GM19395 (cell line): ENCODE data around the gene UST.
"Not testable (repeated sequence)": the region's sequence is repeated elsewhere in the genome, so short reads cannot be mapped to it uniquely, and the experiment has no call there.

Experiments used
- ATAC-seq: cut with Tn5 transposase; IDR thresholded peaks from one replicate; pipeline ENCODE4 v1.9.1; 2021; ENCODE audit warnings: mild to moderate bottlenecking, moderate library complexity; ENCODE audit not compliant: unreplicated experiment

The UST gene

DNA sequence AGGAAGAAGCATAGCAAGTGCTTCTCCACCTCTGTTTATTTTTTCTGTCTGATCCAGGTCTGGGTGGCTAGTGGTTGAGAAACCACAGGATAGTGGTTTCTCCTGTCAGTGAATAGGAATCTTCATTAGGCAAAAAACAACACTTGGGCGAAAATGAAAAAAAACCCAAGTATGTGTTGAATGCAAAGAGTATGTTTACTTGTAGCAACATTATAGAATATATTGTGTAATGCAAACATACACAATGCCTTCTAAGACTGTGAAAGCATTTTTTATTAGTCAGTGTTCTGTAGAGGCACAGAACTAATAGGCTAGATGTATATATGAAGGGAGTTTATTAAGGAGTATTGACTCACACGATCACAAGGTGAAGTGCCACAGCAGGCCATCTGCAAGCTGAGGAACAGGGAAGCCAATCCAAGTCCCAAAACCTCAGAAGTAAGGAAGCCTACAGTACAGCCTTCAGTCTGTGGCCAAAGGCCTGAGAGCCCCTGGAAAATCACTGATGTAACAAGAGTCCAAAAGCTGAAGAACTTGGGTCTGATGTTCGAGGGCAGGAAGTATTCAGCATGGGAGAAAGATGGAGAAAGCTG is 111.1 kb downstream of the UST start:
- ATAC-seq = no peak

DNA sequence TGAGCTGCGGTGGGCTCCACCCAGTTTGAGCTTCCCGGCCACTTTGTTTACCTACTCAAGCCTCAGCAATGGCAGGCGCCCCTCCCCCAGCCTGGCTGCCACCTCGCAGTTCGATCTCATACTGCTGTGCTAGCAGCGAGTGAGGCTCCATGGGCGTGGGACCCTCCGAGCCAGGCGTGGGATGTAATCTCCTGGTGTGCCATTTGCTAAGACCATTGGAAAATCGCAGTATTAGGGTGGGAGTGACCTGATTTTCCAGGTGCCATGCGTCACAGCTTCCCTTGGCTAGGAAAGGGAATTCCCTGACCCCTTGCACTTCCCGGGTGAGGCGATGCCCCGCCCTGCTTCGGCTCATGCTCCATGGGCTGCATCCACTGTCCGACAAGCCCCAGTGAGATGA is 117.3 kb downstream of the UST start:
- ATAC-seq = not testable (repeated sequence)

DNA sequence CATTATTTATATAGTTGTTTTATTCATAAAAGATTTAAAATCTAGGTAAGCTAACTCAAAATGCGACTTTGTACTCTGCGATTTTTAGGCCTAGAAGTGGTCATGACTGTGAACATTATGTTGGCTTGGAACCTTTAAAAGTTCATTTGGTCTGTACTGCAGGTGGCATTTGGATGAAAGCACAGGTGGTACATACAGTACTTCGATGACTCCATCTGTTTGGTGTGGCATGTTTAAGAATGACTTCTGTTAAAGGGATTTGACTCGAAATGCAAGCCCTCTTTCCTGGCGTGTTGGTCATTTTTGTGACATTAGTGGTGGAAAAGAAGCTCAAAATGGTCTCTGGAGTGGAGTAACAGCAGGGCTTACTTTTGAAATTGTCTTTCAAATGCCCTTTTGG is 118.1 kb downstream of the UST start:
- ATAC-seq = no peak

DNA sequence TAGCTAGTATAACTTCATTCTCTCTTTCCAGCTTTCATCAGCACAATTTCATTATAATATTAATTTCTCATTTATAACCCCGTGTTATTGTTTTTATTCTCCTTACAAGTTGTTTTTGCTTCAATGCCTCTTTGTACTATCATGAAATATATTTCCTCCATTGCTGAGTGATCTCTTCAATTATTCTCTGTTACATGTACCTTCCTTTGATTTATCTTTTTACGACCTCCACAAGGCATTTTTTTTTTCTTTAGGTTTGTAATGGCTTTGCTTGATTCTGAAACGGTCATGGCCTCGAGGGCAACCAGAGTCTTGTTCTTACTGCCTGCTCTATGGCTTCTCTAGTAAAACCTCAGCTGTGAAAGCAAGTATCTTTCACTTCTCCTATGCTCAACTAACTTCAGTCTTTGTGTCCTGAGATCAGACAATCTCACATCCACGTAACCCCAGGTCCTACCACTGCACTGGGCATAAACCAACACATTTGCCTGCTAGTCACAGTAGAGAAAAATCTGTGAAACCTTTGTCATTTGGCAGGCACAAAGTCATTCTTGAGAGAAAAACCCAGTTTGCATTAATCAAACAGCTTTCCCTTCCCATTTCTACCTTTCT is 119.9 kb downstream of the UST start:
- peak; percentile 100 for ATAC-seq

DNA sequence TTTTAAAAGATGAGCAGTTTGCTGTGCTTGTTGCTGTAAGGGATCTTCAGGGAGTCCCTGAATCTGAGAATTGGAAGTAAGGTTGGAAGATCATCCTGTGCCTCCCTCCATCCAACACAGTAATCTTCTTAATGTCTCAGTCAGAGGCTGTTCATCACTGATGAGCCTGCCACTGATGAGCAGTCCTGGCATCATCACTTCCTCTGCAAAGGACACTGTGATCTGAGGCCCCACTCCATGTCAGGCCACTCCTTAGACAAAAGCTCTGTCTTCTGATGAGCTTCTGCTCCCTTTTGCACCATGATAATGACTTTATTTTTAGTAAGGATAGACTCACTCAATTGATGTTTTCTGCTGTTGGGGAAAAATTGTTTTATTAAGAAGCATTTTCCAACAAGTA is 121.0 kb downstream of the UST start:
- no peak for ATAC-seq

DNA sequence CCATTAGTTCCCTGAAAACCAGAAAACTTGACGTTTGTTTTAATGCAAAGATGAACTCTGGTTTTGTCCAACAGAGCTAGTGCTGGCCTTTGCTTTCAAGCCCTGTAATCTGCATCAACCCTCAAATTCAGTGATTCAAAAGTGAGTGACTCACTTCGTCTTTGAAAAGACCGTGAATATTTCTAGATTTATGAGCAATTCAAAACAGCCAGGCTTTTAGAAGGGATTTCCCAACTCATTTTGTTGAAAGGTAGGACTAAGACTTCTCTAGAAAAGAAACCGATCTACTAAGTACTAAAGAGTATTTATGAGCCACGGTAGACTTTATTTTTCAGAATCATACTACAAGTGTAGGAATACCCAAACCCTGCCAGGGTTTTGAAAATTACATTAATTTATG is 121.5 kb downstream of the UST start:
- no peak for ATAC-seq

DNA sequence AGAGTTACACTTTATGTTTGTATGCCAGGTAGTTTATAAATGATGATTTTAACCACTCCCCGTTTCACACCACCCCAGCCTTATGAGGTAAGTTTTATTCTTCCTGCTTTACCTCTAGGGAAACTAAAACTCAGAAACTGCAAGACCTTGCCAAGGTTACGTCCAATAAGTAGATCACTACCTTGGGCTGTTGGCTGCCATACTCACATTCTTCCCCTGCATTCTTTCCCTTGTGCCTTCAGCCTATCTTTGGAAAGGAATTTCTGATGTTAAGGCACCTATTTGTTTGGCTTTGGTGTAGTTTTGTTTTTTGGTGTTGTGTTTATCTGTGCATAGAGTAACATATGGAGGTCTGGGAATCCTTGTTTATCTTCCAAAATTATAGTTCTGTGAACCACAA is 122.1 kb downstream of the UST start:
- ATAC-seq = no peak

DNA sequence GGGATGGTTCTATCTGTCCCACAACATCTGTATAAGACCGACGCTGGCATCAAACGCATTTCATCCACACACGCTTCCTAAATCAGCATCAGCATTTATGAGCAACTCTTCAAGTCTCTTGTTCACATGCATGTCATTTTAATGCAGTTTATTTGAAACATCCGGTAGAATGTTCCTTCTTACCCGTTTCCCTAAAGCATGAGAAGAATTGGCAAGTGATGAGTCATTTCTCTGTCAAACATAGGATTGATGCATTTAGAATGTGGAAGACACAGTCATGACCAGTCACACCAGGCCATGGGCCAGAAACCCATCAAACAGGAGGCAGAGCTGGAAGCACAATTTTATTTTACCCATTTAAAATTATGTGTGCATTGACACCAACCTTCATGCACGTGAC is 122.8 kb downstream of the UST start:
- no peak for ATAC-seq

DNA sequence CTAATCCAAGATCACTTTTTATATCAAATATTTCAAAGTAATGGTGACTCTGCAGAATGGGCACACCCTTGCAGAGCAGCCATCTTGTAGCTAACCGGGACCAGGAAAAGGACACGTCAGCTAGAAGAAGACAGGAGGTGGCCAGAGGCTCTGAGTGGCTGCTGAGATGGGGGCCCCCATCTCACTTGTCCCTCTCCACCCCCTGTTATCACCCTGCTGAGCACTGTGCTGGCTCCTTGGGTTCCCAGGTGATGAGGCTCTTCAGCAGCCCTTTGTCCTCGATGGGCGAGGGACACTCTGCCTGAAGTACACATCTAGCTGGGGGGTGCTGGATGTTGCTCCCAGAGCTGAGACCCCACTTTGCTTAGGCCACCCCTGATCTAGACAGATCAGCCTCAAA is 126.3 kb downstream of the UST start:
- no peak for ATAC-seq

DNA sequence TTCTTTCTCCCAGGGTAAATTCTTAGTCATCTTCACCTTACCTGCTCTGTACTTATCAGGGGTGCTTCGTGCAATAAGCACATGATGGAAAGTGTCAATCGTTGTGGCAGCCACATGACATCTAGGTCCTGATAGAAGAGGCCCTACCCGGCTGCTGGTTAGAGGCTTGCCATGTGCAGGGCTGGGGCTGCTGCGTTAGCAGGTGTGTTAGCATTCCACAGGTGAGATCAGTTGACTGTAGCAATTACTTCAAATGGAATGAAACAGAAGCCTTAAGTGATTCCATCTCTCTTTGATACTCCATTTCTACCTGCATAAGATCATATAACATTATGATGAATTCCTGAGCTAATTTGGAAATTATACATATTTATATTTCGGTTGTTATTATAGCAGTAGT is 127.0 kb downstream of the UST start:
- ATAC-seq = no peak

DNA sequence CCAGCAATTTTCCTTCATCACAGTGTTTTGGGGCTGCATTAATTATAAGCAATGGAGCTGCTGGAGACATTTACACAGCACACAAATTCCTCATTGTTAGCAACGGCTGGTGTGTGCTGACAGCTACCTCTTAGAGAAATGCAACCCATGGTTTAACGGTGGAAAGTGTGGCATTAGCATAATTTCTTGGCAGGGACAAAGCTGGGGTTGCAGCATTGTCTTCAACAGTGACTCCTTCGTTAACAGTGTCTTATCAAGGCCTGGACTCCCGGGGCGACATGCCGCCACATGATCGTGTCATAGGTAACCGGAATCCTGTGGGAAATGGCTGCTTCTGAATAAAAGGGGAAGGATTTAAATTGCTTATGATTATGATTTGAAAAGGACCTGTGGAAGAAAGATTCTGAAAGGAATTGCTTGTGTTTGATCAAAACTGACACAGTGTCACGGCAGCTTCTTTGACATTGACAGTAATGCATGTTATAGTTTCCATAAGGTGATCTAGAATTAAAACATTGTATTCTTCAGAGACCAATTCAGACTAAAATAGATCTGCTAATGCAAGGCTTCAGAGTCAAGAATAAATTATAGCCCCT is 128.0 kb downstream of the UST start:
- ATAC-seq = no peak

DNA sequence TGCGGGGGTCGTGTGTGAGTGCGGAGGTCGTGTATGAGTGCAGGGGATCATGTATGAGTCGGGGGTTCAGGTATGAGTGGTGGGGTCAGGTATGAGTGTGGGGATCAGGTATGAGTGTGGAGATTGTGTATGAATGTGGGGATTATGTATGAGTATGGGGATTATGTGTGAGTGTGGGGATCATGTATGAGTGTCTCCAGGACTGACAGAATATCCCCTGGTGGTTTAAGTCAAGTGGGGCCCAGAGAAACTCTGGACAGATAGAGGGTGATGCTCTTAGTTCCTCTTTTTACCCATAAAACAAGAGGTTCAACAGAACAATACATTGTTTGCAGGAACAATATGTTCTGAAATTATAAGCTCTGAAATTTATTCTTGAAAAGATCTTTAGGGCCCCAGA is 131.9 kb downstream of the UST start:
- no peak for ATAC-seq

DNA sequence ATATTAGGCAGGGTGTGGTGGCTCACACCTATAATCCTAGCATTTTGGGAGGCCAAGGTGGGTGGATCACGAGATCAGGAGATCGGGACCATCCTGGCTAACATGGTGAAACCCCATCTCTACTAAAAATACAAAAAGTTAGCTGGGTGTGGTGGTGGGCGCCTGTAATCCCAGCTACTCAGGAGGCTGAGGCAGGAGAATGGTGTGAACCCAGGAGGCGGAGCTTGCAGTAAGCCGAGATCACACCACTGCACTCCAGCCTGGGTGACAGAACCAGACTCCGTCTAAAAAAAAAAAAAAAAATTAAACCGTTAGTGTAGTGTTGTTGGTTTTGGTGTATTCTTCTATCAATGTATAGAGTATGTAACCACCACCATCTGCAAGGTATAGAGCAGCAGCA is 133.9 kb downstream of the UST start:
- not testable (repeated sequence) for ATAC-seq

DNA sequence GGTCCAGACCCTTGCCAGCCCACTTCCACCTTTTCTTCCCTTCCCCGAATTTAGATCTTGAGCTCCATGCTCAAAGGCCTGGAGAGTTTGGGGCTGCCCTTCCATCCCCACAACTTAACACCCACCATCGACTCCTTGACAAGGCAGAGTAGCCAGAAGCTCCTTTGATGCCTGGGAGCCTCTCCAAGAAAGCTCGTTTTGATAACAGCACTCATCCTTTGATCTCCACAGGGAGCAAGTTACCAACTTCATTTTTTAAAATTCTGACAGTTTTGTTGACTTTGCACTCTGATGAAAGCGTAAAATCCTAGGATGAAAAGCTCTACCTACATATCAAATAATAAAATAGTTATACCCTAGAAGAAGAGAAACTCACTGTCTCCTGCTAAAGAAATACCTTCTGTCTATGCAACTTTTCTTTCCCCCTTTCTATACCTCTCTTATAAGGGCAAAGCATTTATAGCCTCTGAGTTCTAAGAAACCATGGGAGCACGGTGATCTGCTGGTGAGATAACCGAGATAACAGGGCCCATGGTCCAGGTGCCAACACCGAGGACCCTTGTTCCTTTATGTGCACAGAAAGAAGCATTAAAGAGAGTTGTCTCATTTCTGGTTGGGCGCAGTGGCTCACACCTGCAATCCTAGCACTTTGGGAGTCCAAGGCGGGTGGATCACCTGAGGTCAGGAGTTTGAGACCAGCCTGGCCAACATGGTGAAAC is 134.9 kb downstream of the UST start:
- no peak for ATAC-seq

DNA sequence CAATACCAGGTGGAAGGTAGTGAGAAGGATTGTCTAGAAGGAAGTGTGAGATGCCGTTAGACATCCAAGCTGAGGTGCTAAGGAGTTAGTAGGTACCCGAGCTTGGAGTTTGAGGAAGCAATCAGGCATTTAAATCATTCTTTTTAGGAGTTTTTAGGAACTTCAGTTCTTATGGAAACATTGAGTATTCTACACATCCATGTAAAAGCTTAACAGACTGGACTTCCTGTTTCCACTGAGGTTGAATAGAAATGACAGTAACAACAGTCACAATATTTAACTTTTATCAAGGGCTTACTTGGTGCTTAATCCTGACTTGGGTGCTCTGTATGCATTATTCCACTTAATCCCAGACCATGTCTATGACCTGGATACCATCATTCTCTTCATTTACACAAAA is 136.4 kb downstream of the UST start:
- no peak for ATAC-seq

DNA sequence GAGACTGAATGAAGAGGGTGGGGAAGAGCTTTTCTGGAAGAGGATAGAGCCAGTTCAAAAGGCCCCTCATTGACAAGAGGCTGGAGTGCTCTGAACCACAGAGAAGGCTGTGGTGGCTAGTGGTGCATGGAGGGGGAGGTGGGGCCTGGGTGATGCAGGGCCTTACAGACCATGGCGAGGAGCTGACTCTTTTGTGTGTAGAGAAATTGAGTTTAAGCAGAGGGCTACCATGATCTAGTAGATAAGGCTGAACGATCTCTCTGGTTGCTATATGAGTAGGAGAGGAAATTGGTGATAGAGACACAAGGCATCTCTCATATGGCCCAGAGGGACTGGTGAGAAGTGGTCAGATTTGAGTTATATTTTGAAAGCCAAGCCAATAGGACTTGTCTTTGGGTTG is 137.6 kb downstream of the UST start:
- ATAC-seq = peak; percentile 68

DNA sequence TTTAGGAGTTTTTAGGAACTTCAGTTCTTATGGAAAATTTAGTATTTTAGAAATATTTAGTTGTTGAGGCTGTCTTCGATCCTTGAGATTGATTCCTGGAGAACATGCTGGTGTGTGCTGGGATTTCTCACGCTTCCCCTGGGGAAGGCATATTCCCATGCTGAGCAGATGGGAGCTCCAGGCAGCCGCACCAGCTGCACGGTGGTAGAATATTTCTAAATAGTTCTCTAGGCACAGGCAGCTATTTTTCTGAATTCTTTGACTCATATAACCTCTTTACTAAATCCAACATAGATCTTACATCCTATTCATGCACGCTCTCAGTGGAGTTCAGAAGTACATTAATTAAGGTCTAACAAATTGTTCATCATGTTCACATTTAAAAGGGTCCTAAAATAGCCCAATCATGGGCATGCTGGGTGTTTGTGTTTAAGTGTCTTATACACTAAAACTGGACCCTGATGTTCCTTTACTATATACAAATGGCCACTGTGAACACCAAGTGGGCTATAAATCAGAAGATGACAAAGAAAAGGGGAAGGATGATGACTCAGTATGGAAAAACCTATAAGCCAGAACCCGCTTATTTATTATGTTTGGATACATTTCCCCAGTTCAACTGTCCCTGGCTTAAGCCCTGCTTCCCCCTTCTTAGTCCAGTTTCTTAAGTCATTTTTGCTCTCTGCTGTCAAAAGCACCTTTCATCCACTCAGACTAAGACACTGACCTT is 138.5 kb downstream of the UST start:
- ATAC-seq = no peak

DNA sequence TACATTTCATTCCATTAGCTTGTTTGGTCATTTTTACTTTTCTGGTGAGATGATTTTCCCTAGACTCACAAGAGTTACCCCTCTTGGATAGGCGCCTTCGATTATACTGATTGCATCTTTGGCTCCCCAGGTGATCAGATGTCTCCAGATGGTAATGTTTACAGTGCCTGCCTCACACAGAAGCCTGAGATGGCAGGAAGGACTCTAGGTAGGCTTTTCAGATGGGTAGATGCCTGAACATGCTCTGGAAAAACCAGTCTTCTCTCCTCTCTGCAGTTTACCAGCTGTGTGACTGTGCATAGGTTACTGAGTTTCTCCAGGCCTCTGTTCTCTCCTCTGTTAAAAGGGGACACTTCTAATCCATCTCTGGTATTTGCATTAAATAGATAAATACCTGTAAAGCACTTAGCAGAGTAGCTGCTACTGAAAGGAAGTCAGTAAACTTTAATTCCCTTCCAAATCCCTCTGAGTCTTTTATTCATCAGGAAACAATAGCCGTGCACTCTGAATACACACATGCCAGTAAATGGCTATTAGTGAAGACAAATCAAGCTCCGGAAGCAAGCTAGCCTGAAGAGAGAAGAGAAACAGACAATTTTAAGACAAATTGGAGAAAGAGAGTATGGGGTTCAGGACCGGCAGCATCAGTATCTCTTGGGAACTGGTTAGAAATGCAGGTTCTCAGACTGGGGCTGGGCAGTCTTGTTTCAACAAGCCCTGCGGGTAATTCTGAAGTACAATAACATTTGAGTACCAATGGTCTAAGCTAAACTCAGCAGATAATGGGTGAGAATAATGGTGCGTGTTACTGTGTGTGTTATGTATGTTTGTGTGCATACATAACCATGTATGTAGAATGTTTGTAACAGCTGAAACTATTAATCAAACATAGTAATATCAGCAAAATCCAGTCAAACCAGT is 139.4 kb downstream of the UST start:
- ATAC-seq = no peak

DNA sequence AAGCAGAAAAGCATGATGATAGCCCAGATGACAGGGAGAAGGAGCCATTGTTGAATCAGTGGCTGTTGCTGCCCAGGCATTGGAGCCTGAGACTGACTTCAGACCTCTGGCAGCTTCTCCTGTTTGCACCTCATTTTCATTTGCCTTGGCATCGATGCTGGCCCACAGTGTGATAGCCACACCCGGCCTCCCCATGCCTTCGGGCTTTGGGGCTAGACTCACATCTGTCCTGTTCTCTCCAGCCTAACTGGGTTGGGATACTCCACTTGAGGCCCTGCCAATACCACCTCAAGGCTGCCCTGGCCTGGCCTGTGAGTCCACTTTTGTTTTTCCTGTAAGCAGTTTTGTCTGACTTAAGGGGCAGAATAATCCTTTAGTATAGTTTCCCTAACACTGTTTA is 140.4 kb downstream of the UST start:
- ATAC-seq = no peak

DNA sequence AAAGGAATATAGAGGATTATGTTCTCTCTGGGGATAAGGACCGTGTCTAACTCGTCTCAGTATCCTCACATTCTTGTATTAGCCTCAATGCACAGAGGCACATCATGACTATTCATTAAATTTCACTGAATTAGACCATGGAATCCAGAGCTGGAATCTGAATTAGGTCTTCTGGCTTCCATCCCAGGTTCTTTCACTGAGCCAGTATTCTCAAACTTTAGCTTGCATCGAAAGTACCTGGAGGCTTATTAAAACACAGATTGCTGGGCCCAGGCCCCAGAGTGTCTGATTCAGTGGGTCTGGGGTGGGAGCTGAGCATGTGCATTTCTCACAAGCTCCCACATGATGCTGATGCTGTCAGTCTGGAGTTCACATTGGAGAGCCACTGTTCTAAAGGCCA is 142.0 kb downstream of the UST start:
- no peak for ATAC-seq
